Activated T-cell treated with anti-CD3 and anti-CD28 coated beads, Interleukin-2, amount 50 U/mL, for 1 hour (primary cell): ENCODE data around the gene PSMD7.
A peak's percentile ranks its signal among the peaks of the same experiment; 100 is the strongest.

ENCODE experiments used
- DNase-seq: peaks from one replicate; pipeline ENCODE4 v3.0.0-alpha.2; 2020

The PSMD7 gene

DNA sequence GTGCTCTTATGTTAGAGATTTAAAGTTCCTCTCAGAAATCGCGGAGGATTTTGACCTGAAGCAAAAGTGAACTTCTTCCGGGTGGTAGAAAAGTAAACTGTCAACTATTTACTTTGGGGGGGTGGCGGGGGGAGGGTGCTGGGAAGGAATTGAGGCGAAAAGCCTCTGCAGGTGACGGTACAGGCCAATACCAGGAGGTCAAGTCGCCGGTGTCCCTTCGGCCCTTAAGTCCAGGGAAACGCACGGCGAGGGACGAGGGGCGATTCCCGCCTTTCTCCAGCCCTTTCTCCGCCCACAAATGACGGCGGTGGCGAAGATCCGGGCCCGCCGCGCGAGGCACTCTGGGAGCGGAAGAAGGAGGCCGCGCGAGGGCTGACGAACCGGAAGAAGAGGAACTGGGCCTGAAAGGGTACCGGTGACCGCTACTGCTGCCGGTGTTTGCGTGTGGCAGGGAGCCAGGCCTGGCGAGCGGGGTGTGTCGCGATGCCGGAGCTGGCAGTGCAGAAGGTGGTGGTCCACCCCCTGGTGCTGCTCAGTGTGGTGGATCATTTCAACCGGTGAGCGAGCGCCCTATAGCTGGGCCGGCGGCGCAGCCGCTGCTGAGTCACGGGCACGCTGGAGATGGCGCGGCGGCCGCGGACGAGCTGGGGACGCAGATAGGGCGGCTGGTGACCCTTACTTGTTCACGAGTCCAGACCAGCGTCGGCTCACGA is at the start of gene PSMD7:
PSMD7 (plus strand) TSS at position 383 of the 713 bp plus-strand sequence; CDS start at position 484, 101 bp downstream.
- DNase-seq: peak; percentile 88

DNA sequence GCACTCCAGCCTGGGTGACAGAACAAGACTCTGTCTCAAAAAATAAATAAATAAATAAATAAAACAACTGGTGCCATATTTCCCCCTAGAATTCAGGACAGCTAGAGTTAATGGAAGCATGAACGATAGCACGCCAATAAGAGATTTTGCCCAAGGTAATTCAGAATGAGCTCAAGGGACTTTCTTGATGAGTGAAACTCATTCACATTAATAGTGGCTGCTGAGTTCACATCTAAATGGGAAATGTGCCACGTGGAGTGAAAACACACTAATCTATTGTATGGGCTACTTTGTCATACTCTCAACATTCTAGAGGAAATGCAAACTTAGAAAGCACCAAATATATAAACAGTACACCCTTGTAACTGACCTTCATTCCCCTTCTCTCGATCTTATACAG is 47.4 kb upstream of the PSMD7 start:
- no peak for DNase-seq

DNA sequence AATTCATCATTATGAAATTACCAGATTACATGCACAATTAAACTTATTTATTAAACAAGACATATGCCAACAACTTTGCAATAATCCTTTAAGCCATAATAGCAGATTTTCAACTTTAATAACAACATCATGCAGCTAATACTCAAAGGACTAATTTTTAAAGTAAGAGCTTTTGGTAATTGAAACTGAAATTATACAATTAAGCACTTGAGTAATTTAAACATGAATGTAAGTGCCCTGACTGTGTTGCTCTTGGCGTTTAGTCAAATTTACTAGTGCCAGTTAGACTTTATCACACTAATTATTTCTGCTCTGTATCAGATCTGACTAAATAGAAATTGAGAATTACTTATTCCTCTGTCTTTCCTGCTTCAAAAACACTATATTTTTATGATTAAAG is 46.8 kb upstream of the PSMD7 start:
- no peak for DNase-seq

DNA sequence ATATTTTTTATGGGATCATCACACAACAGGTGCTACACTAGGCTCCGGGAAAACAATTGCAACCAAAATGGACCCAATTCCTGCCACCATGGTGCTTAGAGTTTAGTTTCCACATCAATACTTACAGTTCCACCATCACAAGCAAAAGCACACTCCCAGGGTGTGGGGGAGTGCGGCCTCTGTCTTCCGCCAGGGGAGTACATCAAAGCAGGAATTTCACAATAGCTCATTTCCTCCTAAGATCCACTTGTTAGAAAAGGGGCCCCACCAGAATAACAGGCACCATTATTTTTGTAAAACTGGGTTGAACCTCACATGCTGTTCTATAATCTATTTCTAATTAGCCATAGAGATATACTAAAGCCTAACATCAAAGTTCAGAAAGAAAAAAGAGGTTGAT is 44.3 kb upstream of the PSMD7 start:
- DNase-seq: no peak

DNA sequence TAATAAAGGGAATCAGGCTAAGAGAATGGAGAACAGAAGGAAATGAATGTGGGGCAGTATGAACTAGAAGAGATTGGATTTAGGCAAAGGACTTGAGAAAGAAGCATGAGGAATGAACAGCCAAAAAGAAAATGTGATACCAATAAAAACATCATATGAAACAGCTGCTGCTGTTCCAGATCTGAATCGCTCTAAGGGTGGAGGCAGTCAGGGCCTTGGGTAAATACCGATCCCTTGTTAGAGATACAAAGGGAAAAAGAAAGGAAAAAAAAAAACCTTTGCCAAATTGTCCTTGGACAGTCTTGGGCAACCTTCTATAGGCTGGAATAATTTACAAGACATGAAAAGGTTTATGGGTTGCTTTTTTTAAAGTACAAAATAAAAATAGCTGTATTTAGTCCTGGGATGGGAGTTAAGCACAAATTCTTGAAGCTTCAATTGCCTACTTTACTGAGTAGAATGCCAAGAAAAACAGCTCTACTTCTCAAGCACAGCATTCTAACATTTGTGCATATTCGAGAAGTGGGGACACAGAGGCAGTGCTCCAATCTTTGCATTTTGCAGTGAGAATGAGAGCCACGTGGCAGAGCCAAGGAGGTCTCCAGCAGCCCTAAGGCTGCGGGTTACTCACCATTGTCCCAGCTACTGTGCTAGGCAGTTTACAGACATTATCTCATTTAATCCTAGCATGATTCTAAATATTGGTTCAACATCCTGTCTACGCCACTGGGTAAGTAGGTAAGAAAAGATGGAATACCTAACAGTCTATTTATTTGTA is 43.3 kb upstream of the PSMD7 start:
- no peak for DNase-seq

DNA sequence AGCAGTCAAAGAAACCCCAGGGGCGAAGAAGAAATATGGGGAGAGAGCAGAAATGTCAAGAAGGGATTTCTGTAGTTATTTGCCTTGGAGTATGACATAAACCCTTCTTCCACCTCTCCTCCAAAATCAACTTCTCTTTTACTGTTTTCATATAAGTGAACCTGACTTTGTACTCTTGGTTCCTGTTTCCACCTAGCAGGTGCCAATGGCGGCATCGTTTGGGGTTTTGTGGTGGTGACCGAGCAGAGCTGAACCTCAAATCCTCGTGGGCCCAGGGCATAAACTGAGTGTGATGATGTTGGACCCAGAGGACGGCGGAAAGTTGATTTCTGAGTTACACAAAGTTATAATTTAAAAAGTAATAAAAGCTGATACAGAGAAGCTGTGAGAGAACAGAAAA is 39.6 kb upstream of the PSMD7 start:
- DNase-seq: no peak

DNA sequence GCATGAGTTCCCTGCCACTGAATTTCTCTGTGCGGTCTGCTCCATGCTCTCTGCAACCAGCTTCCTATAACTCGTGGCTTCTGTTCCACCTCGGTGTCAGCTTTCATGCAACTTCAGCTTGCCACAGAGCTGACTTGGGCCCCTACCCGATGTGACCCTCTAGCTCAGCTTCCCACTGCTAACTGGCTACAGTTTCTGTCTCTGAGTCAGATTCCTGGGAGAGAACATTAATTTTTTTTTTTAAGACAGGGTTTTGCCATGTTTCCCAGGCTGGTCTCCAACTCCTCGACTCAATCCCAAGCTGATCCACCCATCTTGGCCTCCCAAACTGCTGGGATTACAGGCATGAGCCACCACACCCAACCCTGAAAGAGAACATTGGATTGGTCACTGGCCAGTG is 35.5 kb upstream of the PSMD7 start:
- no peak for DNase-seq

DNA sequence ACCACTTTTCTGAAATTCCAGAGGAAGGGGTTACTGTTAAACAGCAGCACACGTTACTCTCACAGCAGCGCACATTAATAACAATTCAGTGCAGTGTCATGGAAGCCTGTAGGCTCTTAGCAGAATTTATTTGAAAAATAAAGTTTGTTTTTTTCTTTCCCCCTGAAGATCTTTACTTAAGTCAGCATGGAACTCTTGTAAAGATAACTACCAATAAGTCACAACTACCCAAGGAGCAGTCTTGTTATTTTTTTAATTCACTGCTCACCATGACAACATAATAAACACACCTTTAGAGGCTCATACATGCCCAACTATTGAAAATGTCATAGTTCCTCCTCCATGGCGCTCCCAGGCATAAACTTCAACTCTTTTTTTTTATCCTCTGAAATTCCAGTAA is 31.8 kb upstream of the PSMD7 start:
- no peak for DNase-seq

DNA sequence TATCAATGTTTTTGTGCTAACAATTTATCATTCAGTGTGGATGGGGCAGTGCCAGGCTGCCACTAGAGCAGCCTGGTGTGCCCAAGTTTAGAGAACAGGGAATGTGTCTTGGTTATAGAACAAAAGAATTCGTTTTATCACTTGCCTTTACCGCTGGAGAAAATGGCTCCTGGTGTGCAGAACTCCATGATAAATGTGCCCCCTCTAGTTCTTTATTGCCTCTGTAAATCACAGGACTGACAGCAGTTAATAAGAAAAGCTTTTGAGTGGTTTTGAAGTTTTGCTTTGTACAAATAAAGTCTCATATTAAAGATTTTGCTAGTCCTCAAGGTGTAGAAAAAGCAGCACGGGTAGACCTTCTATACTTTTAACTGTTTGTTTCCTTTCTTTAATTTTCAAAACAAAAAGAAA is 28.2 kb upstream of the PSMD7 start:
- no peak for DNase-seq

DNA sequence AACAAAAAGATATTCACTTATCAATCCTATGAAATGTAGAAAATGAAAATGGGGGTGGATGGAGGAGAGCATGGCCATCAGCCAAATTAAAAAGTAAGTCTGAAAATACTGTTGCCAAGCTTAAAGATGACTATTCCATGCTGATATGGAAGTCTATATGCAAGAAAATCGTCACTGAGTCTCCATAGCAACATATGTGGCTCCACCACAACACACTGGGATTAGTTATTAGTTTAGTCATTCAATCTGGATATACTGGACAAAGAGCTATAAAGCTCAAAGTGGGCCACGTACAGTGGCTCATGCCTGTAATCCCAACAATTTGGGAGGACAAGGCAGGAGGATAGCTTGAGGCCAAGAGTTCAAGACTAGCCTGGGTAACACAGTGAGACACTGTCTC is 24.7 kb upstream of the PSMD7 start:
- DNase-seq: no peak

DNA sequence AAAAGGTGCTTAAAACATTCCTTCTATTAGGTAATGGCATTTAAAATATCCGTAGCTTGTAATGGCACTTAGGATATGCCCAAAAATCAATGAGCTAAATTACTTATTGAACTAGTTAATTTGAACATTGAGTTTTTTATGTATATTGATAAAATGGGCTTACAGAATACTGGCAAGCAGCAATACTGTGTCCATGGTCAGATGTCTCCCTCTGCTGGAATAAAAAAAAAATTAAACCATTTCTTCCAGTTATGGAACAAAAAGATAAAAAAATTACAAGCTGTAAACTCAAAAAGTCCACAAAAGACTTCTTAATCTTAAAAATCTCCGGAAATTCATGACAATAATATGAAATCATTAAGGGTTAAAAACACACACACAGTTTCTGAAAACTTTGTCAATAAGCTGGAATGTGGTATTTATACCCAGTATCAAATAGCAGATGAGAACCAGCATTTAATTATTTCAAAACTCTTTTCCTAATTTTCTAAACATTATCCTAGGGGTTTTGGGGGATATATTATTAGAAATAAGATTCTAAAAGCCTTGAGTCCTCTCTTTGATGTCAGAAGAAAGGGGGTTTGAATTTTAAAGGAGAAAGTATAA is 21.5 kb upstream of the PSMD7 start:
- DNase-seq: no peak

DNA sequence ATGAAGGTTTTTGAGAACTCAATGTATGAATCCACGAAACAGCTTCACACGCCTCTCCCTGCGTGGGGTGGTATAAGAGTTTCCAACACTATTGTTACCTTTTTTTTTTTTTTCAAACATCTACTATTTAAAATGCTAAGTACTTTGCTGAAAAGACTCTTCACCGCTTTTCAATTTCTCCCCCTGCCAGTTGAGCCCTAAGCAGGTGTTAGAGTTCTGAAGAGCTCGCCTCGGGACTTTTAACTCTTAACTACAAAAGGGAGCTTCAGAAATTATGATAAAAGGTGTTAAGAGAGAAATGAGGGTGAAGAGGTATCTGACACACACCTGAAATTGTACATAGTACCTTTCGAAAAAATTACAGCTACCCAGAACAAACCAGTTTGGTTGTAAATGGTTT is 20.9 kb upstream of the PSMD7 start:
- no peak for DNase-seq

DNA sequence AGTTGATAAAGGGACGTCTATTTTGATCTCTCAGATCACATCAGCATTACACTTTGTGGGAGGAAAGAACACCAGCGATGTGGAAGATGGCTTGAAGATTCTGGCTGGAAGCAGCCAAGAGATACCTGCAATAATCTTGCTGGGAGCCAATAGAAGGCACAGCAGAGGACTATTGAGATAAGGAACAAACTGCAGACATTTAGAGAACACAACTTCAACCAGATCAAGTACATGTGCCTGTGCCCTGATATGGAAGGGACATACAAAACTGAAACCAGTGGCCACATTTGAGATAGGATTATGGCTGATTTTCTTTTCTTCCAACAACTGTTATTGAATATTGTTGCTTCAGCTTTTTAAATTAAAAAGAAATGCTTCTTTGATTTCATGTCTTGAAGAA is 18.6 kb upstream of the PSMD7 start:
- DNase-seq: no peak

DNA sequence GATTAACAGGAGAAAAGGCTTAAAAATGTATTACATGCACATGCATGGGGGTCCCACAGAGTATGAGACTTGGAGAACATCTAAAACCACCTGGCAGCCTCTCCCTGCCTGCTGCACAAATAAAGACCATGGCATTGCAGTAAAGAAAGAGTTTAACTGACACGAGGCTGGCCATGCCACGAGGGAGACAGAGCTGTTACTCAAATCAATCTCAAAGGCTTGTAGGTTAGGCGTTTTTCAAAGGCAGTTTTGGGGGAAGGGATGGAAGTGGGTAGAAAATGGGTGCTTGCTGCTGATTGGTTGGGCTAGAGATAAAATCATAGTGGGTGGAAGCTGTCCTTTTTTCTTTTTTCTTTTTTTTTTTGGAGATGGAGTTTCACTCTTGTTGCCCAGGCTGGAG is 17.3 kb upstream of the PSMD7 start:
- DNase-seq: no peak

DNA sequence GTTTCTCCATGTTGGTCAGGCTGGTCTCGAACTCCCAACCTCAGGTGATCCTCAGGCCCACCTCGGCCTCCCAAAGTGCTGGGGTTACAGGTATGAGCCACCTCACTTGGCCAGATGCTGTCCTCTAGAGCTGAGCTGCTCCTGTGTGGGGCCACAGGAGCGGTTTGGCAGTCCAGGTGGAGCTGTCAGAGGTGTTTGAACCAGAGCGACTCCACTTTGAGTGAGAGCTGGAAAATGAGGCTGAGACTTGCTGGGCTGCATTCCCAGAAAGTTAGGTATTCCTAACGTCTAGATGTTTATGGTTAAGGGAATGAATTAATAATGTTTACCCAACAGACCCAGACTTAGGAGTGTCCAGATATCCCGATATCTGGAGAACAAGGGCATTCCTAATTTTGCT is 16.8 kb upstream of the PSMD7 start:
- no peak for DNase-seq

DNA sequence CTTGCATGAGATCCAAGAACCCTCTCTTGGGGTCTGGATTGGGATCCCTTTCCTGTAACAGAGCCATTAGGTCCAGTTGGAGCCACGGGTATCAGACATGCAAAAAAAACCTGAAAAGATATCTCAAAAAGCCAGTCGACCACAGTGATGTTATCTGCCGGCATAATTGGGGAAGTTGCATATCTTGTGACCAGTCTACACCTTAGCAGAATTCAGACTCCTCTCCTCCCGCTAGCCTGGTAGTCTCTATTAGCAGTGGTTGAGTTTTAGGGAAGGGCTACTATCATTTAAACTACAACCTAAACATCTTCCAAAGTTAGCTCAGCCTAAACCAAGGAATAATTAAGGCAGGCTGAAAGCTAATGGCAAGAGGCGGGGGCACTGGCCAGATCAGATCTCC is 16.2 kb upstream of the PSMD7 start:
- DNase-seq: no peak

DNA sequence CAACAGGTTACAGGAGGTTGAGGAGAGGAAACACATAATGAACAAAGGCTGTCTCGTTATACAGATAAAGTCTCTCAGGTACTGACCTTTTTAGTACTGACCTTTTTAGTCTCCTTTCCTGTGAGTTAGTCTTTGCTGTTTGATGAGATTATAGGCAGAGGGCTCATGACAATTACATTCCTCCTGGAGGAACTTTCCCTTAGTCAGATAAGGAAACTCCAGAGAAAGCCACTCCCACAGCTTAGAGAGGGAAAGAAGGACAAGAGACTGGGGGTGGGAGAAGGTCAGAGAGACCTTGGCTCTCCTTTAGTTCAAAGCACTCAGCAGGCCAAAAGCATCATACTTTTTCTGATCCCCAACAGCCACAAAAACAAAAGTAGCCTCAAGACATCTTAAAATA is 15.3 kb upstream of the PSMD7 start:
- DNase-seq: no peak

DNA sequence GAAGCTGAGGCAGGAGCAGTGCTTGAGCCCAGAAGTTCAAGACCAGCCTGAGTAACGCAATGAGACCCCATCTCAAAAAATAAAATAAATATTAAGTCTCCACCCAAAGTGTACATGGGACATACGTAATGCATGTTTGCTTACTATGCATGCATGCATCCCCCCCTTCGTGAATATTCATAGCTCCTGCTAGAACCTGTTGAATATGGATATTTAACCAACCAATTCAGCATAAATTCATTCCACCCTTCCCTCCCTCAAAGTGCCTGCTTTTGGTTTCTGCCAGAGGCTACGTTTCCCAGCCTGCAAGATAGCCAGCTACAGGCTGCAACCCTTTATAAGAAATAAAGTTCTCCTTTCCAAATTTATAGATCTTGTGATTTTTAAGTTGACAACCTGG is 12.9 kb upstream of the PSMD7 start:
- DNase-seq: no peak

DNA sequence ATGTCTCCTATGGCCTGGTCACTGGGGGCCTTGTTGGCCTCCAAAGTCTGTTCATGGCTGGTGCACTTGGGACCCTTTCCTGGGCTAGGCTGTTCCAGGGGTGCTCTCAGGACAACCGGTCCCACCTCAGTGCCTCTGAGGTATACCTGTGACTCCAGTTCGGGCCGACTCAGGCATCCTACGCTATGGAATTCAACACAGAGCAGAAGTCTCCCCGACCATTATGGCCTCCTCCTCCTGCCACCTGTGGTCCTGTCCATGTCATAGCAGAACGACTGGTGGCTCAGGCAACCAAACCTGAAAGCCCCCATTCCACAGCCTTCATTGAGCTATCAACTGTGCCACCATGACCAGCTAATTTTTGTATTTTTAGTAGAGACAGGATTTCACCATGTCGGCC is 8.5 kb upstream of the PSMD7 start:
- DNase-seq: no peak

DNA sequence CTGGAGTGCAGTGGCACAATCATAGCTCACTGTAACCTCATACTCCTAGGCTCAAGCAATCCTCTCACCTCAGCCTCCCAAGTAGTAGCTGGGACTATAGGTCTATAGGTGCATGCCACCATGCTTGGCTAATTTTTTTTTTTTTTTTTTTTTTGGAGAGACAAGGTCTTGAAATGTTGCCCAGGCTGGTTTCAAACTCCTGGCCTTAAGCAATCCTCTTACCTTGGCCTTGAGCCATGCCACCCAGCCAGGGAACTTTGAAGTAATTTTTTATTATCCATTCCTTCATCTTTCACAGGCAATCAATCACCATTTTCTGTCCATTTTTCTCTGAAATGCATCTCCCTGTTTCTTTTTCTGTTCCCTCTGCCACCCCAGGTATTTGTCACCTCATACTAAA is 6.3 kb upstream of the PSMD7 start:
- no peak for DNase-seq

DNA sequence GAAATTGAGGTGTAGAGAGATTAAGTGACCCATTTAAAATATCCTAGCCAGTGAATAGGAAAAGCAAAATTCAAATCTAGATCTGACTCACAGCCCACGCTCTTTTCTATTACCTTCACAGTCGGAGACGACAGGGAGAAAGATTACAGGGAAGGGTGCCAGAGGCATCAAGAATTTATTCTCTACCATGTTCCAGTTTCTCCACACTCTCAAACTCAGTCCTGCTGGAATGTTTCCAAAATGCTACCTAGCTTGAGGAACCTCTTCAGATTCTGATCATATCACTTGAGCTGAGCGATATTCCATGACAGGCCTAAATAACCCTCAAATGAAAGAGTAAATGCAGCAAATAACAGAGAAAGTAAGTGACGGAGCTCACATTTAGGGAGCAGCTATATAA is 5.4 kb upstream of the PSMD7 start:
- no peak for DNase-seq

DNA sequence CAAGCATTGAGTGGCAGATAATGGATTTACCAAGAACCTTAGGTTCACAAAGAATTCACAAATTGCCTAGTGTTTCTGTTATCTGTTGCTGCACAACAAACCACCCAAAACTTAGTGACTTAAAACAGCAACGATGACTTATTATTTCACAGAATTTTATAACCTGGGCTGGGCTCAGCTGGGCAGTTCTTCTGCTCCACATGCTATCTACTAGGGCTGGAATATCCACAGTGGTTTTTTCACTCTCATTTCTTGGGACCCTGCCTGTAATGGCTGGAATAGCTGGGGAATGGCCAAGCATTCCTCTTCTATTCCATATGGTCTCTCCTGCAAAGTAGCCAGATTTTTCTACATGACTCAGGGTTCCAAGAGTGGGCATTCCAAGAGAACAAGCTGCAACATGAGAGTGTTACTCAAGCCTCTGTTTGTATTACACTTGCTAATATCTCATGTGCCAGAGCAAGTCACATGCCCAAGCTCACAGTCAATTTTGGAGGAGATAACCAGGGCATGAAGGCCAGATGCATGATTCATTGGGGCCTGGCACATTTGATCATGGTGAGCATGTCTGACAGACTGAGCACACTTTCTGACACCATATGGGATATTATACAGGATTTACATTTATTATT is 4.9 kb upstream of the PSMD7 start:
- no peak for DNase-seq

DNA sequence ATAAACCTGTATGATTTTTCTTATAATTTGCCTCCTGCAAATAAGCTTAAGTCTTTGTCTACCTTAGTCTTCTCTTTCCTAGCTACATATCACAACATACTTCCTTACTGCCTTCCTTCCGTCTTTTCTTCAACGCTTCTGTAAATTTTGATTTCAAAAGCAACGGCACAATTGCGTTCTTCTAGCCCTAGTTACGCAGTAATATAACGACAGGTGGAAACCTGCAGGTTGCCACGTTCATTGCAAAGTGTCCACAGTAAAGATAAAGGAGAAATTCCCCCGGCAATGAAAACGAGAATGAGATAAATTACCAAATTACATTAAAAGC is 546 bp upstream of the PSMD7 start:
- DNase-seq: no peak

DNA sequence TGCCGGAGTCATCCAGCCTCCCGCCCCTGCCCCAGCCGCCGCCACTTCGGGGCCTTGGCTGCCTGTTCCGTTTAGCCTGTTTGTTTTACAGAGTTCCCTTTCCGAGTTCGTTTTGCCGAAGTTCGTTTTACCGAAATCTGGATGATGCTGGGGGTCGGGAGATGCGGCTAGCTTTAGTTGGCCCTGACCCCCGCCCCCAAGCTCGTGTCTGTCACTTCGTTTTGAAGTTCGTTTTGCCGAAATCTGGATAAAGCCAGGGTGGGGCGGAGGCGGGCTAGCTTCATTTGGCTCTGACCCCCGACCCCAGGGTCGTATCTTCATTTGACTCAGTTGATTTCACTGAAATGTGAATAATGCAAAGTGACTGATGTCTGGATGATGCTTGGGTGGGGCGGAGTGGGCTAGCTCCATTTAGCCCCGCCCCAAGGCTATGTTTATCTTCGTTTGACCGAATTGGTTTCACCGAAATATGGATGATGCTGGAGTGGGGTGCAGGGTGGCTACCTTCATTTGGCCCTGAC is 591 bp downstream of the PSMD7 start:
- no peak for DNase-seq
